LoVo (cell line): ENCODE data around the gene ELAVL1.

Experiments used
- DNase-seq: peaks from one replicate; pipeline ENCODE4 v3.0.0-alpha.2; 2016; ENCODE audit warnings: low spot score

The ELAVL1 gene

DNA sequence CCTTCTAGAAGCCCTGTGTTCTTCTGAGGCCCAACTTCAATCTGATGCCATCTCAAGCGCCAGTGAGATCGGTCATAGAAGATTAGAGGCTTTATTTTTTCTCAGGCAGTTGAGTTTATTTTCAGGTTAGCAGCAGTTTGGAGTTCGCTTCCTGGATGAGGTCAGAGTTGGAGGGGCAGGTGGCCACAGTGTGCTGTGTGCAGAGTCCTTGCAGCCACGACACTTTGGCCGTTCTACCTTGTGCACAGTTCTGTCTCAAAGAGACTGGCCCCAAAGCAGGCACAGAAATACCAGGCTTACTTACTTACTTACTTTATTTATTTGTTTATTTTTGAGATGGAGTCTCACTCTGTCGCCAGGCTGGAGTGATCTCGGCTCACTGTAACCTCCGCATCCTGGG lies 15.9 kb upstream of the ELAVL1 start:
- DNase-seq = no peak

DNA sequence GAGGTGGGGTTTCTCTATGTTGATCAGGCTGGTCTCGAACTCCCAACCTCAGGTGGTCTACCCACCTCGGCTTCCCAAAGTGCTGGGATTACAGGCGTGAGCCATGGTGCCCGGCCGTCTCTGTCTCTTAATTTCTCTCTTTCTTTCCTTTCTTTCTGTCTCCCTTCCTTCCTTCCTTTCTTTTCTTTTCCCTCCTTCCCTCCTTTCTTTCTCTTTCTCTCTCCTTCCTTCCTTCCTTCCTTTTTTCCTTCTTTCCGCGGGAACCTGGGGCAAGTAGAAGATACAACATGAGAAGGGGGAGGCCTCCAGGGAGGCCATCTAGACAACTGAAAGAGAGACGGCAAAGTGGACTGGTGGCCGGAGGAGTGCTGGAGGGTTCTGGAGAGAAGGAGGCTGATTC lies 15.2 kb upstream of the ELAVL1 start:
- DNase-seq = no peak

DNA sequence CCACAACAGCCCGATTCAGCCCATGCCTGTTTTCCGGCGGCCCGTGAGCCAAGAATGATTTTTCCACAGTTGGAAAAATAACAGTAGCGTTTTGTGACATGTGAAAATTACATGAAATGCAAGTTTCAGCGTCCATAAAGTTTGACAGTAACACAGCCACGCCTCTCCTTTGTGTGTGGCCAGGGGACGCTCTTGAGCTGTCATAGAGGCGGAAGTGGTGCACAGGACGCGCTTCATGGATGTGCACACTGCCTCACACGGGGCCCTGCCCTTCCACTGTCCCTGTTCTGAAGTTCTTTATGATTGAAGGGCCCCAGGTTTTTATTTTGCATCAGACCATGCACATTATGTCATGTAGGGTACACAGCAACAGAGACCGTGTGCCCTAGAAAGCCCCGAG lies 12.4 kb upstream of the ELAVL1 start:
- DNase-seq = no peak

DNA sequence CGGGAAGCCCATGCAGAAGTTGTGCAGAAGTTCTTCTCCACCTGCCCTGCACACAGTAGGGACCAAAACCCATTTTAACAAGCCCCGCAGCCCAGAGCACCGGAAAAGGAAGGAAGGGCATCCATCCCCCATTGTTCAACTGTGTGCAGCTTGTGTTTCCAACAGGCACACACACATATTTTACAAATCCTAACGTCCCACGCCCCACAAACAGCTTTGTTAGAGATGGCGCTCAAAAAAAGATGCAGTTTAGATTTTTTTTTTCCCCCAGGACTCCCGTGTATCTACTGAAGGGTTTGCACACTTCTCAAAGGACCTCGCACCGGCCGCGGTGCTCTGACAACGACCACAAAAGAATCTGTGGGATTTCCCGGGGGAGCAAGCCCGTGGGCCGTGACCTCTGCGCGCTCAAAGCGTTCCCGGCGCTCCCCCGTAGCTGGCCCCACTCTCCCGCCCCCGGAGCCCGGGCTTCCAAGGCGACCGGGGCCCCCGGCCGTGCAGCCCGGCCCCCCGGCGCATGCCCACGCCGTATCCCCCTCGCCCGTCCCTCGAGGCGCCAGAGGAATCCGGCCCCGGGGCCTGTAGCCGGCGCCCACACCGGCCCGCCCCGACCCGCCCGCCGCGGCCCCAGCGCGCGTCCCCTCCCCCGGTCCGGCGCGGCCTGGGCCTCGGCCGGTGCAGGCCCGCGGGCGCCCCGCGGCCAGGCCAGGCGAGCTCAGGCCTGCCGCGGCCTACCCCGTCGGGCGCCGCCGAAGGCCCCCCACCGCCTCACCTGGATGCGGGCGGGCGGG lies 523 bp downstream of the ELAVL1 start:
- no peak for DNase-seq

DNA sequence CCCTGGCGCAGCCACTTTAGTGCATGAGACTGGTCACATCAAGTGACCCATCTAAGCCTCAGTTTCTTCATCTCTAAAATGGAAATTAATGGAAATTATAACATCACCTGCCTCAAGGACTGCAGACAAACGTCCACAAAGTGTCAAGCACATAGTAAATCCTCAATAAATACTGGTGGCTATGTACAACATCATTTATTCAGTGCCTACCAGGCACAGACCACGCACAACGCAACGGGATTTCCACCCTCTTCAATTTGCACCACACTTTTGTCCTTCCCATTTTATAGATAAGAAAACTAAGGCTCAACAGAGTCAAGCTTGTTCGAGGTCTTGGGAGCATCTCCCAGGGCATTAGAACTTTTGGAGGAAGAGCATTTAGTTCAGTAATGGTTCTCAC lies 1.4 kb downstream of the ELAVL1 start:
- no peak for DNase-seq

DNA sequence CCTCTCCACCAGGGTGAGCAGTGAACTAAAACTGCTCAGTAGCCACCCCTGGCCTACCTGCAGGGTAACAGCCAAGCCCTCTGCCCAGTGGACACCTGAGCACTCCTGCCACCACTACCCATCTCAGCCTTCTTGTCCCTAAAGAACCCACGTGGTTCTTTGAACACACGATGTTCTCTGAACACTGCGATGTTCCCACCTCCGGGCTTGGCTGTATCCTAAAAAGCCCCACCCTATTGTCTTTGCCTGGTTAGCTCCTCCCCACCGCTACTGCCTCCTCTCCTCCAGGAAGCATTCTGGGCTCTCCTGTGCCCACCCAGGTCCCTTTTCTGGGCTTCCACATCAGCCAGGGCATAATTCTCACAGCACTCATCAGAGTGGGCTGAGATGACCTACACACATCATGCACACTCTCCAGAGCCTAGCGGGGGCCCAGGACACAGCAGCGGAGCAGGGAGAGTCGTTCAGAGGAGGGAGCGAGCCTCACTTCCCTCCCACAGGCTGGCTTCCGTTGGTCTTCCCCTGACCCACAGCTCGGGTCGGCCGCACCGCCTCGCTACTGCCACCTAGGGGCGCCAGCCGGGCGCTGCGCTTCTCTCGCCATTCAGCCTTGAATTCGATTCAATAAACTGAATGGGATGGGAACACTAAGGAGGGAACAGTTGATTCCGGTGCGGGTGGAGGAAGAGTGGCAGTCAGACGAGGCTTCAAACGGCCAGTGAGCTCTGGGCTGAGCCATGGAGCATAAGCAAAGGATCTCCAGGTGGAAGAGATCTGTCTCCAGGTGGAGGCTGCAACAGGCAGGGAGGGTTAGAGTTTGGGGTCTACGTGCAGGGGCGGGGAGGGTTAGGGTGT lies 3.2 kb downstream of the ELAVL1 start:
- DNase-seq = peak; percentile 59

DNA sequence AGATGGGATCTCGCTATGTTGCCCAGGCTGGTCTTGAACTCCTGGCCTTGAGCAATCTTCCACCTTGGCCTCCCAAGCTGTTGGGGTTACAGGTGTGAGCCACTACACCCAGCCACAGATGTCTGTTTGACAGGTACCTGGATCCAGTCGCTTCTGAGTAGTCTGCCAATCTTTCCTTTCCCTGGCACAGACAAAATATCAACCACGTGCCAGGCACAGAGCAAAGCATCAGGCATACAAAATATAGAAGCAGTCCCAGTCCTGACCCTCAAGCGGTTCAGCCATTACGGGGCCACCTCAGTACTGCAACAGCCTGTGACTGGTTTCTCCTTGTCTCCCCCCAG lies 3.8 kb downstream of the ELAVL1 start:
- no peak for DNase-seq

DNA sequence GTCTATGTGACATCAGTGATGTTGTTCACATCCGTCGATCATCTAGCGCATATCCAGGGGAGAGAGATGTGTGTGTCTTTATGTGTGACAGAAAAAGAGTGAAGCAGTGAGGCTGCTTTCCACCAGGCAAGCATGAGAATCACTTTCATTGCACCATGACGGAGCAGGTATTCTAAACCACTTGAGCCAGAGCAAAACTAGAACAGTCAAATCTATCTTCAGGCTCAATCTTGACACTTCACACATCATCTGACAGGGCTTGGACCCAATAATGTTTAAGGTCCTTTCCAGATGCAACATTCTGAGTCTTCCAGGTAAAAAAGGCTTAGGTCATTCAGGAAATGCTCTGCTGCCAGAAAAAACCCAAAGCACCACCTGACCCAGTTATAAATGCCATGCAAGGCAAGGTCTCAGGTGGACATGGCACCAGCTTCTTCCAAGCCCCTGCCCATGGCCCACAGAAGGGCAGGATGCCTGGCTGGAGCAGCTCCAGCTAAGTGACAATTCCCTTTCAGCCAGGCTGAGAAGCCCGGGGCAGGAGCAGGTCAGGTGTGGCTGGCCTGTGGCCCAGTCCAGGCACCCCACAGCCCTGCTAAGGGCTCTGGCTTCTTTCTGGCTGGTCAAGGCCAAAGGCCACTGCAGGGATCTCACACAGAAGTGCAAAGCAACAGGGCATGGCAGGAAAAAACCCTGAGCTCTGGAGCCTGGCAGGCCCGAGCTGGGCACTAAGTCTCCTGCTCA lies 5.0 kb downstream of the ELAVL1 start:
- DNase-seq = no peak

DNA sequence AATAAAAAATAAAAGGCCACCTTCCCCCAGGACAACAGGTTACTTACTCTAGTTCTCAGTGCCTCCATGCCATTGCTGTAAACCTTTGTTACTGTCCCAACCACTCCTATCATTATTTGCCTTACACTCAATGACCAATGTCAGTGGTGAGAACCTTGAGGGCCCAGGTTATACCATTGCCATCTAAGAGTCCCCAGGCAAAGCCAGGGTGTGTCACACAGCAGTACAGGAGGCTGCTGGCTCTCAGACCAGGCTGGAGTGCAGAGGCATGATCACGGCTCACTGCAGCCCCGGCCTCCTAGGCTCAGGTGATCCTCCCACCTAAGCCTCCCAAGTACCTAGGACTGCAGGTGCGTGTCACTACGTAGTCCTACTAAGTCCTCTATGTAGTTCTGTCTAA lies 6.1 kb downstream of the ELAVL1 start:
- no peak for DNase-seq

DNA sequence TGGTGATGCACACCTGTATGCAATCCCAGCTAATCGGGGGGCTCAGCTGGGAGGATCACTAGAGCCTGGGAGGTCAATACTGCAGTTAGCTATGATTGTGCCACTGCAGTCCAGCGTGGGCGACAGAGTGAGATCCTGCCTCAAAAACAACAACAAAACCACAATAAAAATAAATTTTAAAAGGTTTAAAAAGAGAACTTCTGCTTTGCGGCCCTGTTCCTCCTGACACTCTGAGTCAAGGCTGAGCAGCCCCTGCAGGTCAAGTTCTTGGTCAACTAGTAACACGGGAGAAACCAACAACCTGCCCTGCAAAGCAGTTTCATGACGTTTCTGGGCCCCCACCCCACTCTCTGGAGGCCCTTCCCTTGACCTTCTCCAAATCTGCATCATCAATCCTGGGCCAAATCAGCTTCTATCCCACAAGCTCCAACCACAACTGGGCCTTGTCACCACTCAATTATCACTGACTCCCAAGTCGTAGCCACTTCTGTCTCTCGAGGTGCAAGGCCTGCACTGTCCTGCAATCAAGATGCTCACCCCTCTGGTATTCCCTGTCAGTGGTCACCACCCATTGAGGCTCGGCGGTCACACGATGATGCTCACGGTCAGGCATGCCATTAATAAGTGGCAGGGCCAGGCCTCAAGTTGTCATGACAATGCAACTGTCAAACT lies 7.5 kb downstream of the ELAVL1 start:
- no peak for DNase-seq

DNA sequence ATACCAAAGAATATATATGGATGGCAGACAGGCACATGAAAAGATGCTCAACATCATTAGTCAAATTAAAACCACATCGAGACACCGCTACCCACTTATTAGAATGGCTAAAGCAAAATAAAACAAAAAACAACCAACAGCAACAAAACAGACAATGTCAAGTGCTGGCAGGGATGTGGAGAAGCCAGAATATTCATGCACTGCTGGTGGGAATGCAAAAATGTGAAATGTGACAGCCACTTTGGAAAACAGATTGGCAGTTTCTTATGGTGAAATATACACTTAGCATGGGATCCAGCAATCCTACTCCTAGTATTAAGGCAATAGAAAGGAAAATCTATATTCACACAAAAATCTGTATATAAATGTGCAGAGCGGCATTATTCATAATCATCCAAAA lies 8.6 kb downstream of the ELAVL1 start:
- DNase-seq = no peak

DNA sequence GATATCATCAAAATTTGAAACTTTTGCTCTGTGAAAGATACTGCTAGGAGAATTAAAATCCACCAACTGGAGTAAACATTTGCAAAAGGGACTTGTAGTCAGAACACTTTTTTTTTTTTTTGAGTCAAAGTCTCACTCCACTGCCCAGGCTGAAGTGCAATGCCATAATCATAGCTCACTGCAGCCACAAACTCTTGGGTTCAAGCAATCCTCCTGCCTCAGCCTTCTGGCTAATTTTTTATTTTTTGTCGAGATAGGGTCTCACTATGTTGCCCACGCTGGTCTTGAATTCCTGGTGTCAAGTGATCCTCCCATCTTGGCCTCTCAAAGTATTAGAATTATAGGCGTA lies 9.7 kb downstream of the ELAVL1 start:
- no peak for DNase-seq

DNA sequence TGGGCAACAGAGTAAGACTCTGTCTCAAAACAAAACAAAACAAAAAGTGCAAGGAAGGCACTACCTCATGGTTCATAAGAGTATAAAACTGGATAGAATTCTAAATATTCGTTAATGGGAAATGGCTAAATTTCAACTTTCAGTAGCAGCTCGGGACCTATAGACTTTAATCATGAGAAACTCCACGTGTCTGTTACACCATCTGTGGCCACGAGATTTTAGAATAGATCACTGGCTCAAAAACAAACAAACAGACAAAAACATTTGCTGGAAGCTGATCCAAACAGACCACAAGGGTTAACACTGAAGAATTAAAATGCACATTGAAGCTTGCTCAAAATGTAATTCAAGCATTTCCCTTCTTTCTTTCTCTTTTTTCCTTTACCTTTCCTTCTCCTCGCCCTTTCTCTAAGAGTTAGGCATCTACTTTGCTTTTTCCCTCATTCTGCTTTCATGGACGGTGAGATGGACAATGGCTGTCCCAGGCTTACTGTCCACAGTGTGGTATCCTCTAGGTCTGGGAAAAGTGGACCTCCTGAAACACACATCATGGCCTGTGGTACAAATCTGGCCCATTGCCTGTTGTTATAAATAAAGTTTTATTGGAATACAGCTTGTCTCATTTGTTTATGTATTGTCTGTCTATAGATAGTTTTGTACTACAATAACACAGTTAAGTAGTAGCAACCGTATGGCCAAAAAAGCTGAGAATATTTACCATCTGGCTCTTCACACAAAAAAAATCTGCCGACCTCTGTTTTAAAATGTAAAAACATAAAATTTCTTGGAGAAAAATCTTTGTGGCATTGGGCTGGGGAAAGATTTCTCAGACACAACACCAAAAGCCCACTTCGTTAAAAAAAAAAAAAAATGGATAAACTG lies 10.3 kb downstream of the ELAVL1 start:
- no peak for DNase-seq

DNA sequence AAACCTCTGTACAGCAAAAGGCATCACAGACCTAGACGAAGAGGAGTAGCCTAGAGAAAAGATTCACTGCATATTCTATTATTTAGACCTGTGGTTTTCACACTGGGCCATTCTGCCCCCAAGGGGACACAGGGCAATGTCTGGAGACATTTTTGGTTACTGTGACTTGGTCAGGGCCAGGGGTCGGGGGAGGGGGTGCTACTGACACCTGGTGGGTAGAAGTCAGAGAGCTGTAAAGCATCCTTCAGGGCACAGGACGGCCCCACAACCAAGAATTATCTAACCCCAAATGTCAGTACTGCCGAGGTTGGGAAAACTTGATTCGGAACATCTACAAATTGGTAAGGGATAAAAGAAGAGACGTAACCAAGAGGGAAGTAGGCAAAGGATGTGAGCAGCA lies 11.3 kb downstream of the ELAVL1 start:
- DNase-seq = no peak

DNA sequence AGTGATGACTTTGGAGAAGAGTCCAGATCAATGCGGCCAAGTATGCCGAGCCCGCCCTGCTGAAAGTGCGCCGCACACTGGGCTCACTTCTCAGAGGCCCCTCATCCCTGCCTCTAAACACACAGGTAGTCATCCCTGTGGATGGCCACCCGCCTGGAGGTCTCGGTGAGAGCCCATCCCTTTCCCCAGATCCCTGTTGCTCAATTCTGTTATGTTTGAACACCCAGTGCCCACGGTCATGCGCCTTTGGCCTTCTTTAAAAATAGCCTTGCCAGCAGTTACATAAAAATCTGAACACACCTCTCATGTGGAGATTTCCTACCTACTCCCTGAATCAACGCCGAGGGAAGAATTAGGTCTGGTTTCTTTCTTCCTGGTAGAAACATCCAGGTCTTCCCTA lies 11.9 kb downstream of the ELAVL1 start:
- DNase-seq = no peak

DNA sequence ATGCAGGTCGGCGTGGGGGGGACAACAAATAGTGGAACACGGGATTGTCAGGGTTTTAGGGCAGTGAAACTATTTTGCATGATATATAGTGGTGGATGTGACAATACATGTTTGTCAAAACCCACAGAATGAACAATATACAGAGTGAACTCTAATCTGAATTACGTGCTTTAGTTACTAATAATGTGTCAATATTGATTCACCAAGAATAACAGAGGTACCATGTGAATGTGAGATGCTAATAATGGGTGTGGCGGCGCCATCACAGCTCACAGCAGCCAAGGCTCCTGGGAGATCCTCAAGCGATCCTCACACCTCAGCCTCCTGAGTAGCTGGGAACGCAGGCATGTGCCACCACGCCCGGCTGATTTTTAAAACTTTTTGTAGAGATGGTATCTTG lies 12.9 kb downstream of the ELAVL1 start:
- no peak for DNase-seq

DNA sequence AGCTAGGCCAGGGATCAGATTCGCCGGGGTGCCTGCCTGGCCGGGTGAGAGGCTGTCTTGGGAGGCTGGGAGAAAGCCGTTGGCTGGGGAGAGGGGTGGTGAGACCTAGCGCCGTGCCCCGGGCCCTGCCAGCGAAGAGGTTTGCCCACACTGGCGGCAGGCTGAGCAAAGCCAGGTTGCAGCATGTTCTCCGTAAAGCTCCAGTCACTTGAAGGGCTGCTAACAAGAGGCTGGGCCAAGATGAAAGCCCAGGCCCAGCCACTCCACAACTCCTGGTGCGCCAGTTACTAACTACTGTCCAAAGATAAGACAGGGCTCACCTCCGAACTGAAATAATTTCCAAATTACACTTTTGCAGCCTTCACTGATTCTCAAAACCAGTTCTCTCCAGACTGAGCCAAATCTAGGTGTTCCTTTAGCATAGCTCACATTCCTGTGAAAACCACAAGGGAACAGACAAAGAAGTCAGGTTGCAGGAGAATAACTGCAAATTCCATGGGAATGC lies 16.3 kb downstream of the ELAVL1 start:
- no peak for DNase-seq

DNA sequence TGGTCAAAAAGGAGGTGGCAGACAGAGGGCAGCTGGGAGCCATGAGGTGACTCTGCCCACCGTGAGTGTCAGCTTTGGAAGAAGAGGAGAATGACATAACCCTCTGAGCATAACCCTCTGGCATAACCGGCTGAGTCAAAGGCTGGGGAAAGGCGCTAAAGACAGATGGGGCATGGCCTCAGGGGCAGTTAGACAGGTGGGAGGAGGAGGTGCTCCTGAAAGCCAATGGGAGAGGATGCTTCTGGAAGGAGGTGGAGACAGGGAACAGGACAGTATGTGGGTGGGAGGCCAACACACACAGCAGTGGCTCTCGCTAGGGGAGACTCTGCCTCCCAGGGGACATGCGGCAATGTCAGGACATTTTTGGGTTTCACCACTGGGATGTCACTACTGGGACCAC lies 17.1 kb downstream of the ELAVL1 start:
- DNase-seq = no peak

DNA sequence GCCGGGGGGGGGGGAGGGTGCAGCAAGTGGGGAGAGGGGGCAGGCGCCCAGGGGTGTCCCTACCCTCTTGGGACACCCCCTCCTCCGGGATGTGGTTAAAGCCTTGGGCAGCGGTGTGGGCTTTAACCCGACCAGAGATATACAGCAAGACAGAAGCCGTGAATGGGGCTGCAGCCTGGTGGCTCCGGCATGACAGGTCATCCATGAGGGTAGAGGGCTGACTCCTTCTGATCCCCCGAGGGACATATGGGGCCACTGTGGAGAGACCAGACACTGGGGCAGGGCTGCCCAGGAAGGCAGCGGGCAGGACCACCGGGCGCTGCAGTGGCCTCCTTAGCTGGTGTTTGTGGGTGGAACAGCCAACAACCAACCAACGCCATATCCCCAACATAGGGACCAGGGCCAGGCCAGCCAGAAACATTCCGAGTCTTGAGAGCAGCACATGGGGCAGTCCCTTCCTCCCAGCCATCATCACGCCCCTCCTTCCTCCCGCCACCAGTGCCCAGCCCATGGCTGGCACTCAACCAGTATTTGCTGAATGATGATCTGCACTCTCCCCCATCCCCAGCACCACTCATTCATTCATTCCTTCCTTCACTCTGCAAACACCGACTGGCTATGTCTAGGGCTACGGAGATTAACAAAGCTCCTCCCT lies 18.2 kb downstream of the ELAVL1 start:
- no peak for DNase-seq

DNA sequence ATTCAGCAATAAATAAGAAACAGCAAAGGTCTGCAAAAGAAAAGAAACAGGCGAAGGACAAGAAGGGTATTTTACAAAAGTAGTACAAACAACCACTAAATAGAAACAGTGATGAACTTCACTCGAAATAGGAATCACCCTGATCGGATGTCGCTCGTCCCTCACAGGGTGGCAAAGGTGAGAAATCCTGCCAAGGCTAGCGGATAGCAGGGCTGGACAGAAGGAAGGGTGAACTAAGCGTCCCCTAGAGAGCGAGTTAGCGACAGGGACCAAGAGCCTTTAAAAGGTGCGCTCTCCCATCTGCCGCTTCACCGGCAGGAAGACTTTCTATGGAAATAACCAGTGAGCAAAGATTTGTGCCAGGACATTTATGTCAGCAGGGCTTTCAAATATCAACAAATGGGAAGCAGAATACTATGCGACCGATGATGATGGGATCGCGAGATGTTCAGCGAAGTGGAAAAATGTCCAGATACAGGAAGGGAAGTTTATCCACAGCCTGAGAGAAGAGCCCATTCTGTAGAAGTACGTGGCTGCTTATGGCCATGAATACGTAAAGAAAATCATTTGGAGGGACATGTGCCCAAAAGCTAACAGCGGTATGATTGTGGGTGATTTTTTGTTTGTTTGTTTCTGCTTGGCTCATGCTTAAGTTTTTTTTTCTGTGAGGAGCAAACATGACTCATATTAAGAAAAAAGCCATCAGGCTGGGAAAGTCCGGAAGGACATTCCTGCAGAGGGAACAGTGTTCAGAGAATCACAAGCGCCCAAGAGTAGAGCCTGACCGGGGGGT lies 18.9 kb downstream of the ELAVL1 start:
- DNase-seq = no peak
